Calu3 (cell line): ENCODE data around the gene KCTD15. TPM values are rescaled to one million over a fixed set of nuclear protein-coding genes. Genes with fewer than 3 reads are reported as not detected.

ENCODE experiments used
- BruUV-seq: library from RNA; stranded (reverse); fragments of 400-500 nt; replicated peaks from 2 replicates; lab custom pipeline; 2021; lab: Mats Ljungman, UMichigan
- CTCF ChIA-PET: fragments of 300-600 bp; sonication (Branson Sonifier 250); formaldehyde crosslinking; loops from one replicate; lab custom pipeline; 2022; ENCODE audit warnings: antibody characterized with exemption; lab: Charles Lee
- DNase-seq: peaks from one replicate; pipeline ENCODE4 v3.0.0; 2022
- H3K27ac Mint-ChIP-seq: one replicate; pipeline ENCODE4 v1.8.0; 2022; ENCODE audit warnings: mixed read lengths; ENCODE audit not compliant: unreplicated experiment
- H3K27me3 Mint-ChIP-seq: one replicate; pipeline ENCODE4 v1.8.0; 2022; ENCODE audit warnings: mixed read lengths; ENCODE audit not compliant: unreplicated experiment
- H3K36me3 Mint-ChIP-seq: one replicate; pipeline ENCODE4 v1.8.0; 2022; ENCODE audit warnings: mild to moderate bottlenecking, moderate library complexity, mixed read lengths; ENCODE audit not compliant: insufficient read depth, unreplicated experiment
- H3K4me1 Mint-ChIP-seq: one replicate; pipeline ENCODE4 v1.8.0; 2022; ENCODE audit warnings: mild to moderate bottlenecking, low read depth, mixed read lengths; ENCODE audit not compliant: unreplicated experiment
- H3K4me3 Mint-ChIP-seq: one replicate; pipeline ENCODE4 v1.8.0; 2022; ENCODE audit warnings: mild to moderate bottlenecking, low read depth, moderate library complexity, mixed read lengths; ENCODE audit not compliant: unreplicated experiment
- H3K9me3 Mint-ChIP-seq: one replicate; pipeline ENCODE4 v1.8.0; 2022; ENCODE audit warnings: low read depth, mixed read lengths; ENCODE audit not compliant: unreplicated experiment
- CTCF ChIP-seq: fragments of 200-600 bp; IDR thresholded peaks from one replicate; pipeline ENCODE4 v1.8.0; 2022; ENCODE audit warnings: antibody characterized with exemption; ENCODE audit not compliant: unreplicated experiment
- intact Hi-C: fragments of 100-400 bp; cut with micrococcal nuclease; formaldehyde crosslinking; loops from one replicate; pipeline ENCODE4 v1.10.0; 2022; ENCODE audit not compliant: unreplicated experiment
- total RNA-seq: library from RNA; stranded (reverse); gene quantifications from 2 replicates; pipeline ENCODE4 v1.2.3, GENCODE V29; 2022

Gene KCTD15
- total RNA-seq, 1 experiment from 2014 or later = 18.6 TPM

DNA sequence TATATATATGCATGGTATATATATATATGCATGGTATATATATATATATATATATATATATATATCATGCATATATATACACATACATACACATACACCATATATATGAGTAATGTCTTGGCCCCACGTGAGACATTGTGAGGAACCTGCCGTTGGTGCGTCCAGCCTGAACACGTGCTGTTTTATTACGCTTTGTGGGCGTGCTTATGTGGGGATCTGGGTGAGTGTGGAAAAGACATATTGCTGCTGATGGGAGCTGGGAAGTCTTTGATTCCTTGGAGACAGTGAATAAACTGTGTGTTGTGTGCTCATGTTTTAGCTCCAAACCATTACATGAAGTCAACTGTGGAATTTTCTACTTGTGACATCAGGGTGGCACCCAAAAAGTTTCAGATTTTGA lies 28.9 kb downstream of the KCTD15 start:
- CTCF ChIA-PET = no interaction called here
- DNase-seq = no peak
- Mint-ChIP-seq H3K9me3 (no peaks in the 10 kb centered on the region), H3K27ac (no peak overlapping the region), H3K27me3 (peaks cover 42% of the 10 kb centered on the region), H3K4me3 (no peak overlapping the region), H3K4me1 (peaks cover 7% of the 10 kb centered on the region), H3K36me3 (peaks cover 4% of the 10 kb centered on the region)
- no peak for TF ChIP-seq CTCF
- no TSS peak for BruUV-seq
- intact Hi-C loops = no loop called here

DNA sequence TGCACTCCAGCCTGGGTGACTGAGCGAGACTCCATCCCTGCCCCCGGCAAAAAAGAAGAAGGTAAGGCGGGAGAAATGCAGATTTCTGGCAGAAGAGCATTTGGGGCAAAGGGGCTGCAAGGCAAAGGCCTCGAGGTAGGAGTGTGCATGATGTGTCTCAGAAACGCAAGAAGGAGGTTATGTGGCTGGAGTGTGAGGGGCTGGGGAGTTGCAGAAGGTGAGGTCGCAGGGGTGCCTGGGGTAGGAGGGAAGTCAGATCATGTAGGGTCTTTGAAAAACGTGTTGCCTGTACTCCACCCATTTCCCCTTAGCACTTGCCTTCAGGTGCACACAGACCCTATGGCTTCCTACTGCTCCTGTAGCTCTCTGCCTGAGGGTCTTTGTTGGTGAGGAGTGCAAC lies 29.9 kb downstream of the KCTD15 start:
- BruUV-seq = no TSS peak
- no peaks in the 10 kb centered on the region for H3K4me1 Mint-ChIP-seq
- CTCF ChIA-PET = no interaction called here
- H3K36me3 Mint-ChIP-seq = no peaks in the 10 kb centered on the region
- intact Hi-C loops = no loop called here
- peaks cover 45% of the 10 kb centered on the region for H3K27me3 Mint-ChIP-seq
- H3K4me3 Mint-ChIP-seq = no peak overlapping the region
- no peak overlapping the region for H3K27ac Mint-ChIP-seq
- H3K9me3 Mint-ChIP-seq = no peaks in the 10 kb centered on the region
- no peak for DNase-seq
- no peak for TF ChIP-seq CTCF

GRCh38 chr19:33828266-33829075 lies 31.8 kb downstream of the KCTD15 start:
- no peak for TF ChIP-seq CTCF
- H3K4me3 Mint-ChIP-seq = no peak overlapping the region
- H3K9me3 Mint-ChIP-seq = no peaks in the 10 kb centered on the region
- intact Hi-C loops = no loop called here
- no peaks in the 10 kb centered on the region for H3K36me3 Mint-ChIP-seq
- peaks cover 47% of the 10 kb centered on the region for H3K27me3 Mint-ChIP-seq
- no peak overlapping the region for H3K27ac Mint-ChIP-seq
- CTCF ChIA-PET = interaction anchor here (0.7 kb wide), 1 partner anchor 27 kb away, joined by 5 read pairs; no protein-coding TSS in a partner anchor
- no peaks in the 10 kb centered on the region for H3K4me1 Mint-ChIP-seq
- no TSS peak for BruUV-seq
- no peak for DNase-seq

DNA sequence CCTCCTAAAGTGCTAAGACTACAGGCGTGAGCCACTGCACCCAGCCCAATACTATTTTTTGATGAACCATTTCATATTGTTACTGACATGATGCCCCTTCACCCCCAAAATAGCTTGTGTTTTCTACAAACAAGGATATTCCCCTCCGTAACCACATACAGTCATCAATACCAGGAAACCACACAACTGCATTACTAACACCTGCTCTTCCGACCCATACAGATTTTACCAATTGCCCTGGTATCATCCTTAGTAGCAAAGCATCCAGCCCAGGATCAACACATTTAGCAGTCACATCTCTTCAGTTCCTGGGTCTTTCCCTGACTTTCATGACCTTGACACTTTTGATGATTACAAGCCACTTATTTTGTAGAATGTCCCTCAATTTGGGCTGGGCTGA lies 33.6 kb downstream of the KCTD15 start:
- no TSS peak for BruUV-seq
- DNase-seq = no peak
- Mint-ChIP-seq H3K27ac (no peak overlapping the region), H3K4me3 (no peak overlapping the region), H3K9me3 (no peaks in the 10 kb centered on the region), H3K36me3 (no peaks in the 10 kb centered on the region), H3K4me1 (no peaks in the 10 kb centered on the region), H3K27me3 (peaks cover 65% of the 10 kb centered on the region)
- no peak for TF ChIP-seq CTCF
- CTCF ChIA-PET = no interaction called here
- intact Hi-C loops = no loop called here
